Caco-2 (cell line): ENCODE results near the gene RANBP17. TPM values are rescaled to one million over a fixed set of nuclear protein-coding genes. Genes with fewer than 3 reads are reported as not detected.

ENCODE experiments used
- BruUV-seq: library from RNA; stranded (reverse); fragments of 400-500 nt; replicated peaks from 2 replicates; lab custom pipeline; 2021; lab: Mats Ljungman, UMichigan
- CTCF ChIA-PET: fragments of 300-600 bp; sonication (Branson Sonifier 250); formaldehyde crosslinking; loops from one replicate; lab custom pipeline; 2022; ENCODE audit warnings: antibody characterized with exemption; lab: Charles Lee
- POLR2A ChIA-PET: fragments of 300-600 bp; sonication (Branson Sonifier 250); formaldehyde crosslinking; loops from one replicate; lab custom pipeline; 2022; ENCODE audit warnings: antibody characterized with exemption; lab: Charles Lee
- DNase-seq, 2 experiments: peaks; one replicate each; pipeline versions ENCODE4 v3.0.0 to v3.0.0-alpha.2; 2020 to 2022
- H3K27me3 ChIP-seq: replicated peaks from 2 replicates; pipeline ENCODE4 v1.6.0; 2011; ENCODE audit warnings: low read length; ENCODE audit not compliant: control insufficient read depth, insufficient read depth
- H3K36me3 ChIP-seq: 2 replicates; pipeline ENCODE4 v1.5.1; 2011; ENCODE audit warnings: low read length; ENCODE audit not compliant: control insufficient read depth, insufficient read depth
- H3K4me1 ChIP-seq: fragments of 250-450 bp; sonication (Bioruptor Pico); 2 replicates; pipeline ENCODE4 v1.5.1; 2020; ENCODE audit warnings: mild to moderate bottlenecking
- H3K4me3 ChIP-seq: 2 replicates; pipeline ENCODE4 v1.5.1; 2011; ENCODE audit warnings: low read depth, mild to moderate bottlenecking, control low read depth, low read length
- H3K9me3 ChIP-seq: fragments of 250-450 bp; sonication (Bioruptor Pico); 2 replicates; pipeline ENCODE4 v1.5.1; 2020; ENCODE audit warnings: mild to moderate bottlenecking, moderate library complexity
- H3K27ac Mint-ChIP-seq: one replicate; pipeline ENCODE4 v1.8.0; 2022; ENCODE audit warnings: mixed read lengths; ENCODE audit not compliant: unreplicated experiment
- H3K27me3 Mint-ChIP-seq: one replicate; pipeline ENCODE4 v1.8.0; 2022; ENCODE audit warnings: mixed read lengths; ENCODE audit not compliant: insufficient read depth, unreplicated experiment
- H3K36me3 Mint-ChIP-seq: one replicate; pipeline ENCODE4 v1.8.0; 2022; ENCODE audit warnings: mild to moderate bottlenecking, mixed read lengths; ENCODE audit not compliant: insufficient read depth, unreplicated experiment
- H3K4me1 Mint-ChIP-seq: one replicate; pipeline ENCODE4 v1.8.0; 2022; ENCODE audit warnings: low read depth, mixed read lengths; ENCODE audit not compliant: unreplicated experiment
- H3K4me3 Mint-ChIP-seq: one replicate; pipeline ENCODE4 v1.8.0; 2022; ENCODE audit warnings: mild to moderate bottlenecking, moderate library complexity, mixed read lengths; ENCODE audit not compliant: unreplicated experiment
- H3K9me3 Mint-ChIP-seq: one replicate; pipeline ENCODE4 v1.8.0; 2022; ENCODE audit warnings: mixed read lengths; ENCODE audit not compliant: unreplicated experiment
- CTCF ChIP-seq, 2 experiments: fragments of 200-600 bp in 1 of 2; IDR thresholded peaks; 1 replicate in 1 of 2; 2 replicates in 1 of 2; pipeline versions ENCODE4 v1.5.1 to v1.8.0; 2011 to 2022; ENCODE audit warnings: antibody characterized with exemption in 1 of 2, control low read depth in 1 of 2, inconsistent platforms in 1 of 2, low read depth in 1 of 2, low read length in 1 of 2, mild to moderate bottlenecking in 1 of 2, moderate library complexity in 1 of 2; ENCODE audit not compliant: insufficient read depth in 1 of 2, severe bottlenecking in 1 of 2, unreplicated experiment in 1 of 2
- intact Hi-C: fragments of 100-400 bp; cut with micrococcal nuclease; formaldehyde crosslinking; loops from one replicate; pipeline ENCODE4 v1.10.0; 2022; ENCODE audit not compliant: unreplicated experiment
- total RNA-seq: library from RNA; stranded (reverse); gene quantifications from 2 replicates; pipeline ENCODE4 v1.2.3, GENCODE V29; 2022

Gene RANBP17
- total RNA-seq, 1 experiment from 2014 or later: 28.2 TPM

- H3K4me1 Mint-ChIP-seq: no peaks in the 10 kb centered on the region
- no peaks in the 10 kb centered on the region for H3K9me3 Mint-ChIP-seq
- H3K4me1 ChIP-seq: no peaks in the 10 kb centered on the region
- H3K4me3 ChIP-seq: no peak overlapping the region
- POLR2A ChIA-PET: no interaction called here
- H3K36me3 Mint-ChIP-seq: no peaks in the 10 kb centered on the region
- no peaks in the 10 kb centered on the region for H3K27me3 ChIP-seq
- H3K27ac Mint-ChIP-seq: no peak overlapping the region
- H3K9me3 ChIP-seq: no peaks in the 10 kb centered on the region
- DNase-seq: no peak
- intact Hi-C loops: no loop called here
- TF ChIP-seq CTCF (IDR thresholded peaks at IDR 0.05; ENCODE audit: insufficient read depth in 1 of 2, low read depth in 1 of 2, low read length in 1 of 2, severe bottlenecking in 1 of 2, unreplicated experiment in 1 of 2): no peak
- CTCF ChIA-PET: no interaction called here
- H3K4me3 Mint-ChIP-seq: no peak overlapping the region
- no TSS peak for BruUV-seq
- H3K27me3 Mint-ChIP-seq: no peaks in the 10 kb centered on the region
- no peaks in the 10 kb centered on the region for H3K36me3 ChIP-seq
These were observed 83.5 kb downstream of the RANBP17 start for GRCh38 chr5:170945275-170945674.

- no peaks in the 10 kb centered on the region for H3K4me1 Mint-ChIP-seq
- no peak for TF ChIP-seq CTCF (IDR thresholded peaks at IDR 0.05; ENCODE audit: insufficient read depth in 1 of 2, low read depth in 1 of 2, low read length in 1 of 2, severe bottlenecking in 1 of 2, unreplicated experiment in 1 of 2)
- H3K9me3 ChIP-seq: 0 out of 2 replicates have a peak, but pooled peaks cover 3% of the 10 kb centered on the region
- no peaks in the 10 kb centered on the region for H3K9me3 Mint-ChIP-seq
- no peak for DNase-seq
- H3K27me3 Mint-ChIP-seq: no peaks in the 10 kb centered on the region
- H3K27me3 ChIP-seq: no peaks in the 10 kb centered on the region
- H3K36me3 Mint-ChIP-seq: peaks cover 12% of the 10 kb centered on the region
- no peak overlapping the region for H3K27ac Mint-ChIP-seq
- CTCF ChIA-PET: no interaction called here
- H3K4me1 ChIP-seq: no peaks in the 10 kb centered on the region
- POLR2A ChIA-PET: no interaction called here
- no peak overlapping the region for H3K4me3 Mint-ChIP-seq
- no peak overlapping the region for H3K4me3 ChIP-seq
- intact Hi-C loops: no loop called here
- no peaks in the 10 kb centered on the region for H3K36me3 ChIP-seq
- BruUV-seq: no TSS peak
These were observed 98.7 kb downstream of the RANBP17 start for GRCh38 chr5:170960567-170960966.

DNA sequence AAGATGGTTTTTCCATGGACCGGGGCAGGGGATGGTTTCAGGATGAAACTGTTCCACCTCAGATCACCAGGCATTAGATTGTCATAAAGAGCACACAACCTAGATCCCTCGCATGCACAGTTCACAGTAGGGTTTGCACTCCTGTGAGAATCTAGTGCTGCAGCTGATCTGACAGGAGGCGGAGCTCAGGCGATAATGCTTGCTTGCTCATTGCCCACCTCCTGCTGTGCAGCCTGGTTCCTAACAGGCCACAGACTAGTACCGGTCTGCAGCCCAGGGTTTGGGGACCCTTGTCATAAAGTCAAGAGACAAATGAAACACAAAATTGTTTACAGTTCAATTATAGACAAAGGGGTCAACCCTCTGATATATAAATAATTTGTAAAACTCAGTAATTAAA is 101.7 kb downstream of the RANBP17 start:
- no peak overlapping the region for H3K4me3 Mint-ChIP-seq
- H3K27me3 Mint-ChIP-seq: no peaks in the 10 kb centered on the region
- CTCF ChIA-PET: no interaction called here
- Histone ChIP-seq H3K27me3 (no peaks in the 10 kb centered on the region), H3K9me3 (0 out of 2 replicates have a peak, but pooled peaks cover 3% of the 10 kb centered on the region), H3K4me1 (no peaks in the 10 kb centered on the region), H3K4me3 (no peak overlapping the region), H3K36me3 (no peaks in the 10 kb centered on the region)
- H3K9me3 Mint-ChIP-seq: no peaks in the 10 kb centered on the region
- no peak overlapping the region for H3K27ac Mint-ChIP-seq
- POLR2A ChIA-PET: no interaction called here
- intact Hi-C loops: no loop called here
- no peaks in the 10 kb centered on the region for H3K4me1 Mint-ChIP-seq
- DNase-seq: no peak
- peaks cover 6% of the 10 kb centered on the region for H3K36me3 Mint-ChIP-seq
- no peak for TF ChIP-seq CTCF (IDR thresholded peaks at IDR 0.05; ENCODE audit: insufficient read depth in 1 of 2, low read depth in 1 of 2, low read length in 1 of 2, severe bottlenecking in 1 of 2, unreplicated experiment in 1 of 2)
- BruUV-seq: no TSS peak
